OCI-LY3 (cell line): ENCODE measurements around the gene CMSS1.

Experiments used
- H2AFZ ChIP-seq: fragments of 200-600, 300-600 bp; shearing (Covaris generic); 2 replicates; pipeline ENCODE4 v1.6.0; 2014; ENCODE audit warnings: antibody characterized with exemption, low read depth, low read length
- H3K27ac ChIP-seq: fragments of 200-600, 300-600 bp; sonication (generic); 2 replicates; pipeline ENCODE4 v1.5.1; 2014; ENCODE audit warnings: mild to moderate bottlenecking, low read length, moderate library complexity, mixed read lengths
- H3K27me3 ChIP-seq: fragments of 200-600, 300-600 bp; sonication (generic); 2 replicates; pipeline ENCODE4 v1.6.1; 2014; ENCODE audit warnings: low read depth, low read length, mixed read lengths
- H3K36me3 ChIP-seq: fragments of 200-600, 300-600 bp; sonication (generic); replicated peaks from 2 replicates; pipeline ENCODE3; 2014; ENCODE audit warnings: low read depth, low read length, mixed read lengths
- H3K4me1 ChIP-seq: fragments of 300-600, 200-600 bp; sonication (generic); 2 replicates; pipeline ENCODE4 v1.6.1; 2014; ENCODE audit warnings: low read length, mixed read lengths
- H3K4me2 ChIP-seq: fragments of 200-600, 300-600 bp; sonication (generic); 2 replicates; pipeline ENCODE4 v1.6.1; 2014; ENCODE audit warnings: low read length, mixed read lengths
- H3K4me3 ChIP-seq: fragments of 300-600, 200-600 bp; sonication (generic); 2 replicates; pipeline ENCODE4 v1.5.1; 2014; ENCODE audit warnings: antibody characterized with exemption, mild to moderate bottlenecking, low read length, moderate library complexity
- H3K79me2 ChIP-seq: fragments of 300-600, 200-600 bp; shearing (Covaris generic); 2 replicates; pipeline ENCODE4 v1.6.1; 2014; ENCODE audit warnings: mild to moderate bottlenecking, low read length, mixed read lengths
- H3K9ac ChIP-seq: fragments of 300-600, 200-600 bp; shearing (Covaris generic); 2 replicates; pipeline ENCODE4 v1.6.0; 2014; ENCODE audit warnings: mild to moderate bottlenecking, low read length, moderate library complexity
- H3K9me3 ChIP-seq: fragments of 200-600, 300-600 bp; shearing (Covaris generic); 2 replicates; pipeline ENCODE4 v1.6.1; 2014; ENCODE audit warnings: low read length, mixed read lengths; ENCODE audit not compliant: insufficient read depth
- H4K20me1 ChIP-seq: fragments of 200-600, 300-600 bp; sonication (generic); 2 replicates; pipeline ENCODE4 v1.6.1; 2016; ENCODE audit warnings: low read length, mixed read lengths; ENCODE audit not compliant: insufficient read depth
- CTCF ChIP-seq: fragments of 200-600, 300-600 bp; sonication (generic); IDR thresholded peaks from 2 replicates; pipeline ENCODE4 v1.5.1; 2014; ENCODE audit warnings: antibody characterized with exemption, low read length, low read depth
- EZH2phosphoT487 ChIP-seq: fragments of 200-600 bp; shearing (Covaris generic); IDR thresholded peaks from 2 replicates; pipeline ENCODE4 v1.6.1; 2018; ENCODE audit warnings: antibody characterized with exemption, mixed run types, low read depth

CMSS1 gene

GRCh38 chr3:100149130-100149529, 331.5 kb downstream of the CMSS1 start:
- Histone ChIP-seq H3K9me3 (no peaks in the 10 kb centered on the region), H2AFZ (no peak overlapping the region), H3K27me3 (no peaks in the 10 kb centered on the region), H3K27ac (no peak overlapping the region), H3K4me3 (no peak overlapping the region), H4K20me1 (no peaks in the 10 kb centered on the region), H3K79me2 (no peaks in the 10 kb centered on the region), H3K36me3 (peaks cover 13% of the 10 kb centered on the region), H3K4me2 (no peak overlapping the region), H3K4me1 (peaks cover 4% of the 10 kb centered on the region; the same call in 1 of the 2 replicates), H3K9ac (no peak overlapping the region)
- no peak for TF ChIP-seq EZH2phosphoT487
- TF ChIP-seq CTCF, result no peak

GRCh38 chr3:100149713-100150415, 332.2 kb downstream of the CMSS1 start:
- Histone ChIP-seq H4K20me1 (no peaks in the 10 kb centered on the region), H3K27me3 (no peaks in the 10 kb centered on the region), H3K36me3 (peaks cover 13% of the 10 kb centered on the region), H3K4me2 (no peak overlapping the region), H3K27ac (no peak overlapping the region), H3K9ac (no peak overlapping the region), H3K79me2 (no peaks in the 10 kb centered on the region), H2AFZ (no peak overlapping the region), H3K4me3 (no peak overlapping the region), H3K9me3 (no peaks in the 10 kb centered on the region), H3K4me1 (no peaks in the 10 kb centered on the region)
- TF ChIP-seq EZH2phosphoT487, result no peak
- no peak for TF ChIP-seq CTCF

- H3K79me2 ChIP-seq, result no peaks in the 10 kb centered on the region
- no peaks in the 10 kb centered on the region for H3K27me3 ChIP-seq
- no peak overlapping the region for H3K4me2 ChIP-seq
- TF ChIP-seq CTCF (no peak), EZH2phosphoT487 (no peak)
- peaks cover 5% of the 10 kb centered on the region; the same call in 1 of the 2 replicates for H3K9me3 ChIP-seq
- H3K4me3 ChIP-seq, result no peak overlapping the region
- no peak overlapping the region for H3K9ac ChIP-seq
- H3K27ac ChIP-seq, result no peak overlapping the region
- no peaks in the 10 kb centered on the region for H3K4me1 ChIP-seq
- no peak overlapping the region for H2AFZ ChIP-seq
- no peaks in the 10 kb centered on the region for H4K20me1 ChIP-seq
- H3K36me3 ChIP-seq, result peaks cover 19% of the 10 kb centered on the region
These were observed 332.8 kb downstream of the CMSS1 start for GRCh38 chr3:100150473-100150872.

GRCh38 chr3:100151024-100151707, 333.5 kb downstream of the CMSS1 start:
- peaks cover 22% of the 10 kb centered on the region for H3K36me3 ChIP-seq
- H4K20me1 ChIP-seq, result no peaks in the 10 kb centered on the region
- H3K4me1 ChIP-seq, result no peaks in the 10 kb centered on the region
- H3K79me2 ChIP-seq, result no peaks in the 10 kb centered on the region
- H3K27ac ChIP-seq, result no peak overlapping the region
- TF ChIP-seq EZH2phosphoT487 (no peak), CTCF (no peak)
- H3K27me3 ChIP-seq, result no peaks in the 10 kb centered on the region
- H3K9me3 ChIP-seq, result peaks cover 6% of the 10 kb centered on the region; the same call in 1 of the 2 replicates
- no peak overlapping the region for H2AFZ ChIP-seq
- H3K9ac ChIP-seq, result no peak overlapping the region
- no peak overlapping the region for H3K4me3 ChIP-seq
- H3K4me2 ChIP-seq, result no peak overlapping the region
